Dermis blood vessel endothelial cell (primary cell): Measurements from ENCODE around the gene ARHGAP22. TPM values are rescaled to one million over a fixed set of nuclear protein-coding genes. Genes with fewer than 3 reads are reported as not detected.

Source experiments
- DNase-seq: peaks from one replicate; pipeline ENCODE4 v3.0.0; 2010
- total RNA-seq: library from RNA; depleted of rRNA; stranded (reverse); fragments of >200 nt; gene quantifications from 2 replicates; pipeline ENCODE4 v1.2.3, GENCODE V29; 2014

ARHGAP22 gene
- total RNA-seq, 1 donor from 2014 or later = 8.3 TPM

GRCh38 chr10:48606530-48607355, 1.9 kb upstream of the ARHGAP22 start:
- DNase-seq = peak; percentile 96

DNA sequence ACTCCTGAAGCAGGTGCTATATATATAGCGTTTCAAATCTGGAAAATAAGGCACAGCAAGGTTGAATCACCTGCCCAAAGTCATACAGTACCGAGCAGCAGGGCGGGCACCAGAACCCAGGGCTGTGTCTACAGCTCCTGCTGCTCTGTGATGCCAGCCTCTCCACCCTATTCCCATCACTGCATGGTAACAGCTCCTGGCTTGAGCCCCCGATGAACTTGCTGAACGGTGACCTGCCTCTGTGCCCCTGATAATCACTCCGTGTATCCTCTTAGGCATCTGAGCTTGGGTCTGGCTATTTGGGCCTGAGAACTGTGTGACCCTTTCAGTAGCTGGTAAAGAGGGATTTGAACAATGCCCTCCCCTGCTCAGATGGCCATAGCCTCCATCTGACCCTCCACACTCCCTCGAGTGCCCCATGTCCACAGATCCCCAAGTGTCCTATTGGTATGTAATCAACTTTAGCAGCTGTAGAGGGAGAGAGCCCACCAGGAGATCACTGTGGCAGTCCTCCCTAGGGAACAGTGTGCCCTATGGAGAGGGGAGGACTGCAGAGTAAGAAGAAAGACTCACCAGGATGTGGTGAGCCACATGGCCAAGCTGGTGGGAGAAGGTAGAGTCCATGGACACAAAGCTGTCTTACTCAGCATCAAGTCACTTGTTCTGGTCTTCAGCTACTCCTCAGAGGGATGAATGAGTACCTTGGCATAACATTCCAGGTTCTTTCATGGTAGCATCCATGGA, 1.1 kb upstream of the ARHGAP22 start:
- DNase-seq = no peak

GRCh38 chr10:48604039-48604990, 558 bp downstream of the ARHGAP22 start:
- DNase-seq = peak; percentile 39

DNA sequence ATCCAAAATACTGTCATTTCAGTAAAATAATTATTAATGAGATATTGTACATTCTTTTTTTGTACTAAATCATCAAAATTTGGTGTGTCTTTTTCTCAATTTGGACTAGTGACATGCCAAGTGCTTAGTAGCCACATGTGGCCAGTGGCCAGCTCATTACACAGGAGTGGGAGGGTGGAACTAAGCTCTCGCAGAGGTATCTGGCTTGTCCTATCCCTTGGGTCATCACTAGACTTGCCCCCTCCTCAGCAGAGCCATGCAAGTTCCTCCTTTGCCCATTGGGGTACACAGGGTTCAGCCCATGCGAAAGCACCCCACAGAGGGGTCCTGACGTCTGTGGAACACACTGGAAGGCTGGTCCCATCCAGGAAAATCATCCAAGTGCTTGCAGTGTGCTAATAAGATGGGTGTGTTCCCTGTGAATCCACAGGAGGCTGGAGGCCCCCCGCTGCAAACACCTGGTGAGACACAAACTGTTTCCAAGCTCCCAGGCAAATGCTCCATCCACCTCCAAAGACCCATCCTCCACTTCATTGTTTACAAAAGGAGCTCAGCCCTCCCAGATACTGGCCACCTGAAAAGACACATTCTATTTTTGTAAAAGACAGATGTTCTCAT, 1.3 kb downstream of the ARHGAP22 start:
- DNase-seq = no peak

DNA sequence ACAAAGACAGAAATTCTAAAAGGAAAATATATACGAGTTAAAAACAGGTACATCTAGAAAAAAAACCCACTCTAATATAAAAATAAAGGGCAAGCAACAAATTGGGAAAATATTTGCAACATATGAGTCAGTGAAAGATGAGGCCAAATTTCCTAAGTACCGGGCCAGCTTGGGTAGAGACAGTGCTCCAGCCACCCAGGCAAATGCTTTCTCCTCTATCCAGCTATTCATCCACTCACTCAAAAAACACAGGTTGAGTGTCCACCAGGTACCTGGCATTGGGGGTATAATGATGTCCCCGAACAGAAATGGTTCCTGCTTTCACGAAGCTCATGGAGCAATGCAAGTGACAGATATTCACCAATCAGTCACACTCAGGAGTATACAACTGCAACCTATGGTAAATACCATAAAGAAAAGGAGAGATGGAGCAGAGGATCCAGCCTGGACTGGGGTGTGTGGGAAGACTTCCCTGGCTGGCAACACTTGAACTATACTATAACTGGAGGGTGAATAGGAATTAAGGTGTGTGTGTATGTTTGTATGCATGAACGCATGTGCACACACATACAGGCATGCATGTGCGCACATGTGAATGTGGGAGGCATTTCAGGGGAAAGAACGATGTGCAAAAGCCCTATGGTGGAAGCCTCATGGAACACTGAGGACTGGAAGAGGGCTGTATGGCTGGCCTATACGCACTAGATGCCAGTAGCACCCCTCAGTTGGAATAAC, 2.3 kb downstream of the ARHGAP22 start:
- DNase-seq = no peak

- no peak for DNase-seq
These were observed 3.1 kb downstream of the ARHGAP22 start for GRCh38 chr10:48601789-48602188.

- no peak for DNase-seq
These were observed 4.0 kb downstream of the ARHGAP22 start for GRCh38 chr10:48600645-48601505.

GRCh38 chr10:48599830-48600134, 5.1 kb downstream of the ARHGAP22 start:
- no peak for DNase-seq

DNA sequence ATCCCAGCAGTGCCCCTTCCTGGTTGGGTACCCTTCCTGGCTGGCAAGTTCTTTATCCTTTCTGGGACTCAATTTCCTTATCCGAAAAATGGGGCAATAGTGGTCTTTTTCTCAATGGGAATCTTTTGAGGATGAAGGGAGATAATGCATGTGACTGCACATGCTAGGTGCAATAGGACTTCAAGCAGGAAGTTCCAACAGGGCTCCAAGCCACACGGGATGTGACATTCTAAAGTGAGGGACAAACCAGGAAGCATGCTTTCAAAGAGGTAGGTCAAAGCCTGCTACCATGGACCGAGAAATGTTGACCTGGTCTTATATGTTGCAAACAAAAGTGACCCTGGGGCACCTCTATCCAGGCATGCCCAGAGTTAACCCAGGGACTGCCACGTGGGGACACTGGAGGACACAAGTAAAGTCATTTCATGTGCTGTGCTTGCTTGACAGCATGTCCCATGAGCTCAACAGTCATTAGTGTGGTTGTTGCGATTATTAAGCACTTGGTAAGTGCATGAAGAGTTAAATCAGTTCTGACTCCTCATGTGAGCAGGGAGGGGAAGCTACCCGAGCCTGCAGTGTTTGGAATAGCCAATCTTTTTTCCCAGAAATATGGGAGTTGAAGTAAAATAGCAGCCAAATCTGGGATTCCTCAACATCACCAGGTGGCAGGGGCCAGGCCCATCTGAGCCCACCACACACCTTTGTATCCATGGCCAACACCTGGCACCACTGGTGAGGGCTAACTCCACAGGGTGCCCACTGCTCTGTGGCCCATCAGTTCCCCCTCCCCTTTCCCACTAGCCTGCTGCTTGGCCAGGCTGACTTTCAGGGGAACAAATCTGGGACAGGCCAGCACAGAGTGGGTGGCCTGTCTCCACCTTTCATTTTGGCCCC, 5.7 kb downstream of the ARHGAP22 start:
- DNase-seq = no peak

DNA sequence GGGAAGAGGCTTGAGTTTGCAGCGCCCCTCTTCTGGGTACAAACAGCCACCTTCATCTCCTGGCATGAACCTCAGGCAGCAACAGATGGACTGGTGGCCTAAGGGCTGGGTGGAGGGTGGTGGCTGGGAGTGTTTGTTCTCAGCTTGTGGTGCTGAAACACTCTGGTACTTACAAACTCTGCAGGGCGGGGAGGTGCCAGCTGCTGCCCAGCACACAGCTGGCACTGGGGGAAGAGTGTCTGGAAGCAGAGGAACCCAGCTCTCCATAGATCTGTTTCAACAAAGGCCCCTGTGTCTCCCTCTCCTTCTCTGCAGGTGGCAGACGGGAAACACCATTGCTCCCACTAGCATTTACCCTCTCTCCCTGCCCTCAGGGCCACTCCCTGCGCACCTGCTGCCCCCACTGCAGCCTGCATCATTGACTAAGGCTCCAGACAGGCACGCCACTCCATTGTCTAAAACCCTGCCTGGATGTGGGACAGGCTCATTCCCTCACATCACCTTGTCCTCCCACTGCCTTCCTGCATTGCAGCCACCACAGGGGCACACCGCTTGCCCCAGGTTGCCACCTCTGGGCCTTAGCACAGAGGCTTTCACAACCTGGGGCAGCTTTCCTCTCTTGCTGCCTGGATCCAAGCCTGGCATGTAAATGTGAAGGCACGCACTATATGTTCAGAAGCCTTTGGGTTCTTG, 6.5 kb downstream of the ARHGAP22 start:
- DNase-seq = no peak

- no peak for DNase-seq
These were observed 9.3 kb downstream of the ARHGAP22 start for GRCh38 chr10:48595539-48595932.

- no peak for DNase-seq
These were observed 9.9 kb downstream of the ARHGAP22 start for GRCh38 chr10:48594803-48595538.

DNA sequence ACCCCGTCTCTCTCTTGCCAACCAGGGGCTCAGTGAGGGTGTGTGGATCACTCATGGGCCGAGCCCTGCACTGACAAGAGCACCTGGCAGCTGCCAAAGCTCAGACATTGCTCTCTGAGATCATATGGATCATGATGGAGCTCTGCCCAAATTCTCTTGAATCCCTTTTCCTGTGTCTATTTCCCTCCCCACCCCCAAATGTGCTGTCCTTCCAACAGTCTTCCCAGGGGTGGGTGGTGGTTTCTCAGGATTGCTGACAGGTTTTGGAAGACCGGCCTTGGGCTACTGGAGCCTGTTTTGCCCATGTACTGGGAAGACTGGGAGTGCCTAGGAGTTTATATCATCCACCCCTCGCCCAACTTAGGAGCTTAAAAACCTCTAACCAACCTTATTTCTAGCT, 10.5 kb downstream of the ARHGAP22 start:
- no peak for DNase-seq

DNA sequence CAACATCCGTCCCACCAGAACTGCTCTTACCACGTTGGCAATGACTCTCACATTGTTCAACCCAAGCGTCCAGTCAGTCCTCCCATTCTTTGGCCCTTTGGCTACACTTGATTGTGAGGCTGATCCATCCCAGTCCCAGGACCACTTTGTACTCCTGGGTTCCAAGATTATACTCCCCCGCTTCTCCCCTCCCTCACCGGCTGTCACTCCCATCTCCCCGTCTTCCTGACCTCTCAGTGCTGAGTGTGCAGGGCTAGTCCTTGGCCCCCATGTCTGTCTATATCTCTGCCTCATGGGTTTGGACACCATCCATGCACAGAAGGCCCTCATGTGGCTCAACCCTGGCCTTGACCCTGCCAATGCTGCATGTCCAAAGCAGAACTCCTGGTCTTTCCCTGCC, 12.5 kb downstream of the ARHGAP22 start:
- DNase-seq = no peak

DNA sequence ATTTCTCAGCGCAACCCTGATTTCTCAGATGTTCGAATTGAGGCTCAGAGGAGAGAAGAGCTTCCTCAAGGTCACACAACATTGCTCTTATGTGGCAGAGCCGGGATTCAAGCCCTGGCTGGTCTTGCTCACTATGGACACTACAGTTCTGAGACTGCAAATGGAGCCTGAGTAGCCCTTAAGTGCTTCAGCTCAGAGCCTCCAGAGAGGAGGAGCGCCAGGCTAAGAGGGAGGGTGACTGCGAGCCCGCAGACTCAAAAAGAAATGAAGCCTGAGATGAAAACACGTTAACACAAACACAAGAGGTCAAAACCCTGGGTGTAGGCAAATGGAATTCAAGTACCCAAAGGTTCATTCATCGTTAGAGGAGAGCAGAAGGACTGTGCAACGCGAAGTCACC, 13.9 kb downstream of the ARHGAP22 start:
- DNase-seq = no peak

DNA sequence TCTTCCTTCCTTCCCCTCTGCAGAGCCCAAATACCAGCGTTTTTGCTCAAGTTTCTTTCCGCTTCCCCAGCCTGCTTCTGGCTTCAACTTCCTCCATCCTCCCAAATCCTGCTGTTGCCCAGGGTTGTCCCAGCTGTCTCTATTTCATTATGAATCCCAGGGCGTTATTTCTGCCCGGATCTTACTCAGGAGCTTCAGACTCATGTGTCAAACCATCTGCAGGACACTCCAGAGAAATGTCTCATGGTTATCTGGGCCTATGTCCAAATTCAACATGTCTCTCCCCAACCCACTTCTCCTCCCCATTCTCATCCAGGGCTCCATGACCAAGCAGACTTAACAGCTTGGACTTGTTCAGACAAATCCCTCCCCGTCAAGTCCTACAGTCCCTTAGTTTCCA, 15.6 kb downstream of the ARHGAP22 start:
- DNase-seq = peak; percentile 69

DNA sequence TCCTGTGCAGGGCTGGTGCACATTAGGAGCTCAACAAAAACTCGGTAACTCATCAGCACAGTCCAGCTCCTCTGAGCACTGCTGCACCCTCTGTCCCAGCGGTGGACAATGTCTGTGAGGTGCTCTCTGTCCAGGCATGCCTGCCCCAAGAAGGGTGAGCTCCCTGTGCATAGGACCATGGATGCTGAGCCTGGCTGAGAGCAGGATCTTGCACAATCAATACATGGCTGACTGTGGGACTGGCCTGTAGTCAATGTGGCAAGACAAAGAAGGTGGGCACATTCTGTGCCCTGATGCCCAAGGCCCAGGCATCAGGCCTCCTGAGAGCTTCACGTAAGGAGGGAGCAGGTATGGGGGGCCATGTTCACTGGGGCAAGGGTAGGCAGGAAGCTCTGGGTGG, 17.1 kb downstream of the ARHGAP22 start:
- DNase-seq = no peak

- no peak for DNase-seq
These were observed 17.8 kb downstream of the ARHGAP22 start for GRCh38 chr10:48587101-48587500.
